GM12872 (cell line): ENCODE measurements around the gene MSI2.

Experiments used
- TF ChIP-seq, protein P1 (sequence below): IDR thresholded peaks from 3 replicates; pipeline ENCODE4 v1.5.1; 2011; ENCODE audit warnings: low read depth, mild to moderate bottlenecking, low read length, moderate library complexity; ENCODE audit not compliant: insufficient read depth

MSI2 gene

GRCh38 chr17:57331423-57331822, 75.1 kb downstream of the MSI2 start:
- TF ChIP-seq, protein P1, sequence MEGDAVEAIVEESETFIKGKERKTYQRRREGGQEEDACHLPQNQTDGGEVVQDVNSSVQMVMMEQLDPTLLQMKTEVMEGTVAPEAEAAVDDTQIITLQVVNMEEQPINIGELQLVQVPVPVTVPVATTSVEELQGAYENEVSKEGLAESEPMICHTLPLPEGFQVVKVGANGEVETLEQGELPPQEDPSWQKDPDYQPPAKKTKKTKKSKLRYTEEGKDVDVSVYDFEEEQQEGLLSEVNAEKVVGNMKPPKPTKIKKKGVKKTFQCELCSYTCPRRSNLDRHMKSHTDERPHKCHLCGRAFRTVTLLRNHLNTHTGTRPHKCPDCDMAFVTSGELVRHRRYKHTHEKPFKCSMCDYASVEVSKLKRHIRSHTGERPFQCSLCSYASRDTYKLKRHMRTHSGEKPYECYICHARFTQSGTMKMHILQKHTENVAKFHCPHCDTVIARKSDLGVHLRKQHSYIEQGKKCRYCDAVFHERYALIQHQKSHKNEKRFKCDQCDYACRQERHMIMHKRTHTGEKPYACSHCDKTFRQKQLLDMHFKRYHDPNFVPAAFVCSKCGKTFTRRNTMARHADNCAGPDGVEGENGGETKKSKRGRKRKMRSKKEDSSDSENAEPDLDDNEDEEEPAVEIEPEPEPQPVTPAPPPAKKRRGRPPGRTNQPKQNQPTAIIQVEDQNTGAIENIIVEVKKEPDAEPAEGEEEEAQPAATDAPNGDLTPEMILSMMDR, result no peak

- TF ChIP-seq, protein P1, result no peak
Measured at GRCh38 chr17:57332501-57332900, 76.2 kb downstream of the MSI2 start.

- TF ChIP-seq, protein P1, result no peak
Measured at GRCh38 chr17:57335195-57335792, 79.0 kb downstream of the MSI2 start.

- TF ChIP-seq, protein P1, result no peak
Measured at GRCh38 chr17:57337390-57337789, 81.1 kb downstream of the MSI2 start.

DNA sequence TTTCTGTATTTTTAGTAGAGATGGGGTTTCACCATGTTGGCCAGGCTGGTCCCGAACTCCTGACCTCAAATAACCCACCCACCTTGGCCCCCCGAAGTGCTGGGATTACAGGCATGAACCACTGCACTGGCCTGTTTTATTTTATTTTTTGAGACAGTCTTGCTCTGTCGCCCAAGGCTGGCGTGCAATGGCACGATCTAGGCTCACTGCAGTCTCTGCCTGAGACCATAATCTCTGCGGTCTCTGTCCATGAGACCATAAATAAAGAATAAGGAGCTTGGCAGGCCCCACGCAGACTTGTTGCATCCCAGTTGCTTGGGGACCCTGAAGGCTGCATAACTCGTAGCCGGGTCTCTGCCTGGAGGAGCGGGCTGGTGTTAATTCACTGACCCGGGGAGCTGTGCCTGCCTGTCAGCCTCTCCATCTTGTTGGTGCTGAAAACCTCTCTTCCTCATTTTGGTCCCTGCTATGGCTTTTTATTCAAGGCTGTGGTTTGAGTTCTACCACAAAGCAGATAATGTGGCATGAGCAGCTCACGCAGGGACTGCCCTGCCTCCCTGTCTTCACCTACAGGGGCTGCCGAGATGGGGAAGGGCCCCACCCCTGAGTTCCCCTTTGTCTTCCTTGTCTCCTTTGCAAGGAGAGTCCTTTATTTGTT, 82.1 kb downstream of the MSI2 start:
- TF ChIP-seq, protein P1, result no peak

- TF ChIP-seq, protein P1, result no peak
Measured at GRCh38 chr17:57340160-57340981, 84.0 kb downstream of the MSI2 start.

GRCh38 chr17:57341611-57342540, 85.6 kb downstream of the MSI2 start:
- TF ChIP-seq, protein P1, result no peak
